ENCODE data around the gene SPTLC3.

The SPTLC3 gene

DNA sequence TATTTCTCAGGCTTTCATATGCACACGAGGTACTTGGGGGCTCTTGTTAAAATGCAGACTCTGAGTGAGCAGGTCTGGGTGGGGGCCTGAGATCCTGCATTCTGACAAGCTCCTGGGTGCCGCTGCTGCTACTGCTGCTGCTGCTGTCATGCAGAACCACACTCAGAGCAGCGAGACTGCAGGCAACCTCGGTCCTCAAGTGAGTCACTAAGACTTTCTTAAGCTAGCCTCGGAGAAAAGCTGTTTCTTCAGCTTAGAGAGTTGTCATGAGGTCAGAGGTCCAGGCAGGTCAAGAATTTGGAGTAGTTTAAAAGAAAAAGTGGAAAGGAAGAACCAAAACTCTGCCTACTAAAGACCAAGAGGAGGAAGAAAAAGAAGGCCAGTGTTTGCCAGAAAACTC, 92.9 kb downstream of the SPTLC3 start:
- no peak for DNase-seq

DNA sequence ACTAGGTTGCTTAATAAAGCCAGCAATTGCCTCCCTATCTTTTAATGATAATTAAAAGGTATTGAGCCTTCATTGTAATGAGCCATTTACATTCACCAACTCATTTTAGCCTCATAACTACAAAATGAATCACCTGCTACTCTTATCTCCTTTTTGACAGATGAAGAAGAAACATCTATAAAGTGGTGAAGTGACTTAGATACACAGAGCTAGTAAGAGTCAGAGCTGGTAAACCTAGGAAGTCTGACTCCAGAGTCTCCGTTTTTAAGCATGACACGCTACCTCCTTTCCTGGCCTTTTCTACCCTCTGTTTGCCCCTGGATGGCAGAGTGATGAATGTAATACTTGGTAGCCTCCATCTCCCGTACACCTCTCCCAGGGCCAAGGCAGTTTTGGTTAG, 93.5 kb downstream of the SPTLC3 start:
- no peak for DNase-seq

DNA sequence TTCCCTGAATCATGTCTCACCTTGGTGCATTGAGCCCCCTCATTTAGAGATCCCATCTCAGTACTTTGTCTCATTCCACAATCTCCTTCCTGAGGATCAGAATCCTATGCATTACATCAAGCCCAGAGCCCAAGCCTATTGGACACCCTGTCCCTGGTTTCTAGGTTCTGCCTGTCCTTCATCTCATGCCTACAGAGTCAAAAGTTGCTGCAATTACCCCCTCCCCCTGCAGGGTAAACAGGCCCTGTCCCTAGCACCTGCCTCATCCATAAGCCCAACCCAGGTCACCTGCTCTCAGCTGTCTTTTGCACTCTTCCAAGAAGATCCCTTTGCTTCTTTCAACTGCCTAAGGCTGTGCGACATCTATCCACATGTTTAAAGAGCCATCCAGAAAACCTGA, 93.9 kb downstream of the SPTLC3 start:
- no peak for DNase-seq

DNA sequence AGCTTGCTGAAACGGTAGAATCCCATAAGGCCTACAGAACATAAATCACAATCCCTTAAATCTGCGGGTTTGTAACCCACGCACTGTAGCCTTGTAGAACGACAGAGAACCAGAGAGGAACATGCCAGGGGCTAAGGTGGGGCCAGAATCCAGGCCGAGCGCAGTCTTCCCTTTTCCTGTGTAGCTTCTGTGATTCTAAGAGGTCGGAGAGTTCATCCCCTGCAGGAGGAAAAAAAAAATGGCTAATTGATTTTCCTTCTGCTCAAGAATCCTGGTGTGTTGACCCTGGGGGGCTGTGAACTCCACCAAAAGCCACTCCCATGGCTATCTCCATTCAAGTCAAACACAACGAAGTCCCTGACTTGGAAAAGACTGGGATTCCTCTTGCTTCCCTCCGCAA, 96.3 kb downstream of the SPTLC3 start:
- no peak for DNase-seq

DNA sequence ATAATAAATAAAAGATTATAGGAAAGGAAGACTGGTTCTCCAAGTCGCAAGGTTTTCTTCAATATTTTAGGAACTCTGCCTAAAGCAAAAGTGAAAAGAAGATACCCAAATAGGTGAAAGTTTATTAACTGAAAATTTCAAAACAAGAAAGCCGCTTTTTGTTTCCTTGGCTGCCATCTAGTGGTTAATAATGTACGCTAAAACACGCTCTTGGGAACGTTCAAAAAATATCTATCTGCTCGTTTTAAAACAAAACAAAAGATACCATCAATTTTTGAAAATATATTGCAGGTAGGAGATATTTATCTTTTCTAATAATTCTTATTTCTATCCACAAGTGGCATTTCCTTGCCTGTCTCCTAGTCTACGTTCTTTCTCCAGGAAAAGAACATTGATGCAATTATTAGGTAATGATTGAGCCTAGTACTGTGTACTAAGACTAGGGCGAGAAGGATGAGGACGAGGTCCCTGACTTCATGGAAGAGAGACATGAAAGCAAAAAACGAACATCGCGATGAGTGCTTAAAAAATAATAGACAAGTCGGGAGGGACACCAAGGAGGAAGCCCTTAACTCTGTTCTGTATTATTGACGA, 97.2 kb downstream of the SPTLC3 start:
- DNase-seq: no peak

DNA sequence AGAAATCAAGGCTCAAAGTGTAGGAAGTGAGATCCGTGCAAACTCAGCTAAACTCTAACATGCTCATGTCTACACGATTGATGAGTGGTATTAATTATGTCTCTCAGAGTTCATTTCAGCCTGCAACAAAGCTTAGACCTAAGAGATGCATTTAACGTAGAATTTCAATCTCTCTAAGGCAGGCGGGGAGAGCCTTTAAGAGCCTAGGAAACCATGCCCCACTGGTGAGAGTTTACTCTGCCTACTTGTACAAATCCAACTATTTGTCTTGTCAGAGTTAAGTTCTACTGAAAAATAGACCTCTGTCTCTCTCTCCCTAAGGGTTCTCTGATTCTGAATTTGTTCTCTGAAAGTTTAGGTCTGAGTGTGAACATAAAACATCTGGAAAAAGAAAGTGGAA, 100.9 kb downstream of the SPTLC3 start:
- DNase-seq: no peak

DNA sequence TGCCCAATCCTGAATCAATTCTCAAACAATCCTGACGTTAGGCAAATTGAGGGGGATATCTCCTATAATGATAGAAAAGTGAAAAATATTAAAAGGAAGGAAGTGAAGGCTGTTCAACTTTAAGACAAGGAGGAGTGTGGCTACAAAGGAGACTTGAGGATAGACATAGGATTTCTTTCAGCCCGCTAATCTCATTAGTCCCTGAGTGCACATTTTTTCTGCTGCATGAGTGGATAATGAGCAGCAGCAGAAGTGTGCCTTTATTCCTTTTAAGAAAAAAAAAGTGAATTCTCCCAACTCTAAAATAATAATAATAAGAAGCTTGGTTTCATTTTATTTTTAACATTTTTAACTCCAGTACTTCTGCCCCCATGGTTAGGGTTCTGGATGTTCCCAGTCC, 102.0 kb downstream of the SPTLC3 start:
- DNase-seq: no peak

DNA sequence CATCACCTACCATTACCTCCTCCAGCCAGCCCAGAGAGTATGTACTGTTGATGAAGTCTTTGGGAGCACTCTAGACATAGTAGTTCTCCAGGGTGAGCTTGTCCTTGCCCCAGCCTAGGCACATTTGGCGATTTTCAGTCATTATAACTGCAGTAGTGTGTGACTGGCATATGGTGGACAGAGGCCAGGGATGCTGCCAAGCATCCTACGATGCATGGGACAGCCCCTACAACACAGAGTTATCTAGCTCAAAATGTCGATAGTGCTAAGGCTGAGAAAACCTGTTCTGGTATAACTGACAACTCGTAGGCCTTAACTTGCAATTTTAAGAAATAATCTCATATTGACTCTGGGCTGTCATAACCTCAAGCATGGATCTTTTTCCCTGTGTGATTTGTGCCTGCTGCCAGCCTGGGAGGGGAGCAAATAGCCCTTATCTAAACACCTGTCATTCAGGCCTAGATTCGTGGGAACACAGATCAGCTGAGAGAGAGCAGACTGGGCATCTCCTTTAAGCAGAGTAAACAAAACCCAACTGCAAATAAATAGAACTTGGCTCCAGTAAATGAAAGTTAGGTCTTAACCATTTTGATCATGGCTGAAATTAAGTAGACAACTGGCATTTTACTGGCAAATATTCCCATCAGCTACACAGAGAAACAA, 102.6 kb downstream of the SPTLC3 start:
- no peak for DNase-seq

DNA sequence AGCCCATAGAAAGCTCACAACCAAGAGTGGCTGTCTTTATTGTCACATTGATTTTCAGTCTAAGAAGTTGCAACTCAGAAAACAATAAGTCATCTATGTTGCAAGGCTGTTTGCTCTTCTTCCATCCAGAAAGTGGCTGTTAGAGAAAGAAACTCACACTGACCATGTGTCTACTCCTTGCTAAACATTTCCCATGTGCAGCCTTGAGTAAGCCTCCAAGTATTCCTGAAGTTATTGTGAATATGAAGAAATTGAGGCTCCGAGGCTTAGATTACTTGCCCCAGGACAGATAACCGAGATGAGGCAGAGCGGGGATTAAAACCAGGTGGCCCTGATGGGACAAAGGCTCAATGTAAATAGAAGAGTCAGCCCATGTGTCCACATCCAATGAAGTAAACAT, 105.0 kb downstream of the SPTLC3 start:
- DNase-seq: no peak

DNA sequence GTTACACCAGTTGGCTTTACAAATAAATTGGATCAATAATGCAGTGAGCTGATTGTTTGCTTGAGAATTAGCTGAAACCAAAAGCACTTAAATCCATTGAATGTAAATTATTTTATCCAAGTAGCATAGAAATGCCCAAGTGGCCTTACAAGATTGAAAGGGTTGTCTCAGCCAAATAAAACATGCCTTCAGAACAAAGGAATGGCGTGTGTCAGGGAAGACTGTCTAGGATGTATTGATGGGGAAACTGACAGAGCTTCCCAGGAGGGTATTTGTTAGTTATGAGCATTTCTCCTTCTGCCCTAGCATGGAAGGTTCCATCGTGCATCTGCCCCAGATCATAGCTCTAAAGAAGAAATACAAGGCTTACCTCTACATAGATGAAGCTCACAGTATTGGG, 108.4 kb downstream of the SPTLC3 start:
- DNase-seq: no peak

DNA sequence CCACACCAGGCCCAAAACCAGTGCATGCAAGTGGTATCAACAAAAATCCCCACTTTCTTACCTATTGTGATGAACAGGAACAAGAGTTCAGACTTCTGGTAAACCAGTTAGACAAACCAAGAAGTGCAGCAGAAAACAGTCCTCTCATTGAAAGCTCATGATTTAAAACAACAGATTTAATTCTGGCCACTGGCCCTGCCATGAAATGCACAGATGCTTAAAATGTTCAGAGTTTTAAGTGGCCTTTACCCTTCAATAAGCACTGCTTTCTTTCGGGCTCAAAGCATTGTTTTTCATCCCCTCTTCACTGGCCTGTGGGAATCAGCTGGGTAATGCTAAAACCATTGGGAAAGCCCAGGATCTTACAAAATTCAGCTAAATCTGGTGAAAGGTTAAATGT, 109.9 kb downstream of the SPTLC3 start:
- DNase-seq: no peak

DNA sequence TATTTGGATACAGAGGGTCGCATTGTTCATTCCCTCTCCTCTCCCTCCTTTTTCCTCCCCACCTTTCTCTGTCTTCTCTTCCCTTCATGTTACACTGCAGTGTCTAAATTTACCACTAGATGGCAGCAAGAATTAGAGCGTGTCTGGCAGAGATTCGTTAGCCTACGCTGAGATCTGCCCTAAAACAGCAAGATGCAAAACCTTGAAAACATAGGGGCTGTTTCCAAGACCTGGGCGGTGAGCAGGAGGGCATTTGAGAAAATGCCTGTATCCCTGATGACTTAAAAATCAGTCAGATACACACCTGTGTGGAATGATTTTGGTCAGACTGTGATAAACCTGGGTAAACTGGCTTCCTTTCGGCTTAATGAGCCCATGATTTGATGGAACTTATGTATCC, 110.8 kb downstream of the SPTLC3 start:
- no peak for DNase-seq

DNA sequence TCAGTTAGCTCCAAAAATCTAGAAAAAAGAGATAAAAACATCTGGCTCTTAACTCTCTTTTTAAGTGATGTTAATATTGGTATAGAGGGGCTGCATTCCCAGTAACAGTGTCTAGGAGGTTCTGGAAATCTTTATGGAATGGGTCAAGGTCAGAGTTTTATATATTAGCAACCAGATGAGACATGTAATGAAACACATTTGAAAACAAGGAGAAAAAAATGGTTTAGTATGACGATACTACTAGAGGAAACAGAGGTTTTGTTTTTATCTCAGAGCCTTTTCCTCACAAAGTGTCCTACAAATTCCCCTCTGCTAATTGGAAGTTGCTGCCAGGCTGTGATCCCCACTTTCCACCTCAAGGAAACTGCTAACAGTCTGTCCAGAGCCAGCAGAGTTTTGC, 111.7 kb downstream of the SPTLC3 start:
- no peak for DNase-seq

DNA sequence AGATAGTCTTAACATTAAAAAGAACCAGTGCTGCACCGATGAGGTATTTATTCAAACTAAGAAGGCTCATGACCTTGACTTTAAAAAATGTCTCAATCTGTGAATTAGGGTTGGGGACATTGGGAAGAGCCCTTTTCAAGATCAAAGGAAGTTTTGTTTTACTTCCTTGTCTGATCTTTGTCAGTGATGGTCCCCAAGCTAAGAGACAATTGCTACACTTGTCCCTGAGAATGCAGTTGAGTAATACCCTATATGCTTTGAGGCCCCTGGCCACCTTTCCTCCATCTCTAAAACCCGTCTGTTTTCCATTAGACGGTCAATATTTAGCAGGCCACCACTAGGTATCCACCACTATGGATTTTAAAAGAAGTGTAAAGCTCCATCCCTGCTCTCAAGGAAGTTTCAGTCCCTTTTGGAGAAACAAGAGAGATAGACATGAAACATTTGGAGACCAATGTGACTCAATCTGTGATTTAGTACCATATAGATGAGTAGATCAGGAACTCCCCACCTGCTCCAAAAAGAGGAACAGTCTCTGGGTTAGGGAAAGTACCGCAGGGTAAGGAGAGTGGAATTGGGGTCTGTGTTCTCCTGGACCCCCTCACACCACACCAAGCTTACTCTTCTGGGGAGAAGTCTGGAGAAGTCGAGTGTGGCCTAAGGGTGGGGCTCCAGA, 113.2 kb downstream of the SPTLC3 start:
- DNase-seq: no peak

DNA sequence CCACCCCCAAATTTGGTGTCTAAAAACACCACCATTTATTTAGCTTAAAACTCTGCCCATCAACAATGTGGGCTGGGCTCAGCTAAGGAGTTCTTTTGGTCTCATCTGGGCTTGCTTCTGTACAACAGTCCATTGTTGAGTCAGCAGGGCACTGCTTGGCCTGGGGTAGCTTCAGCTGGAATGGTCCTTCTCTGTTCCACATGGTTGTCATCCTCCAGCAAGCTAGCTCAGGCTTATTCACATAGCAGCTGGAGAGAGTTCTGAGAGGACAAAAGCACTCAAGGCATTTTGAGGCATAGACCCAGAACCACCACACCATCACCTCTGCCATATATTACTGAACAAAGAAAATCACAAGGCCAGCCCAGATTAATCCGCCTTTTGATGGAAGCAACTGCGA, 116.7 kb downstream of the SPTLC3 start:
- DNase-seq: no peak

DNA sequence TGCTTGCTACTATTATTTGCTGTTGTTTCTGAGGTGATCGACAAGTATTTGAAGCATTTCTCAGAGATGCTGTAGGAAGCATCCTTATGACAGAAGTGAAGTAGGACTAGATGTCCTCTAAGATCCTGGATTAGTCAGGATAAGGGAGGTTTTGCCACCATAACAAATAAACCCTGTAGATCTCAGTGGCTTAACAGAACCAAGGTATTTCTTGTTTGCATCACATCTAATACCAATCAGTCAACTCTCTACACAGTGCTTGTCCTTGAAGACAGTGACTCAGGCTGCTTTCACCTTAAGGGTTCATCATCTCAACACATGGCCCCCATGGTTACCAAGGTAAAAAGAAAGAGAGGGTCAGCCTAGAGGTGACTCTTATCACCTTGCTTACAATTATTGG, 119.4 kb downstream of the SPTLC3 start:
- no peak for DNase-seq

DNA sequence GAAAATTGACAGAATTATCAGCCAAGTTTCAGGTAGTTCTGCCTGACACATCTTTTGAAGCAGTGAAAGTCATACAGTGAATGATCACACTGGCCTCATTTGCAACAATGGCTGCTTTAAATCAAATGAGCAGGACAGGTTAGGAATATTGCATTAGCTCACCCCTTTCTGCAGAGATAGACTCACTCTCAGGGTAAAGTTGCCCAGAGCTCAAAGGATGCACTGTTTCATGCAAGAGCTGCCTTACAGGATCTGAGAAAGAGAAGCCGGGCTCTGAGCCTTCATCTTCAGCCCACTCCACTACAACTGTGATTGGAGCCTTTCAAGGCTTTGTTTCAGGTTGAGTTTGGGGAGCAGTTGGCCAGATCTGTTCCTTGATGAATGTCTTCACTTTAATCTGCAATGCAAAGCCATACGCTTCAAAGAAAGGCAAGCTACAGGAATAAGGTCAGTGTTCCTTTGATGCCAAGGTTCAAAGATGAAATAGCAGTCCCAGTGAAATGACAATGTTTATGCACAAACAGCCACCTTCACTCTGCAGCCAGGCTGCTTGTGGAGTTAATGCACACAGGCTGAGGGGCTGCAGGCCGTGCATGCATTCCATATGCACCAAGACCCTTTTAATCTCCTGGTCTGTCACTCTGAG, 121.4 kb downstream of the SPTLC3 start:
- no peak for DNase-seq

DNA sequence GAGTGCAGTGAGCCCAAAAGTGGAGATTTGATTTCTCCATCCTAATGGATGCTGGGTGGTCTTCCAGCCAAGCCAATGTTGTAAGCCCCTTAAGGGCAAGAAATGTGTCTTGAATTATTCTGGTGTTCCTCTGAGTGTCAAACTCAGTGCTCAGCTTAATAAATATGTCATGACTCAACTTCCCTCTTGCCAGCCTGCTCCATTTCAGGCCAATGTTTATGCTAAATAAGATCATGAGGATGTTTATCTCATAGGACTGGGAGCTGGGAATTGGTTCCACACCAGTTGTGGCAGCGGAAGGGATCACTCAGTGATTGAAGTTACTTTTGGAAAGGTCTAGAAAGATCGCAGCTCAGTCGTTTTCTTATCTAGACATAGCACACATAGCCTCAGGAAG, 121.9 kb downstream of the SPTLC3 start:
- no peak for DNase-seq

DNA sequence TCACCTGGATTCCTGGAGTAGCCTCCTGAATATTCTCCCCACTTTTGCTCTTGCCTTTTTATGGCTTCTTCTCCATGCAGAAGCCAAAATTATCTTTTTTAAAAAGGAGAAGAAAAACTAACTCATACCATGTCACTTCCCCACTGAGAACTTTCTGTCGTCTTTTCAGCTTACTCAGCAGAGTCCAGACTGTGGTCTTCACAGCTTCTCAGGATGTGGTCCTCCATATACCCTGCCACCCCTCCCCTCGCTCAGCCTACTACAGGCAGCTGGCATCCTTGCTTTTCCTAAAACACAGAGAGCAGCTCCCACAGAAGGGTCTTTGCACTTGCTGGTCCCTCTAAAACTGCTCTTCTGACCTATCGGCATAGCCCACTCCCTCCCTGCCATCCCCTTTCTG, 122.9 kb downstream of the SPTLC3 start:
- no peak for DNase-seq

DNA sequence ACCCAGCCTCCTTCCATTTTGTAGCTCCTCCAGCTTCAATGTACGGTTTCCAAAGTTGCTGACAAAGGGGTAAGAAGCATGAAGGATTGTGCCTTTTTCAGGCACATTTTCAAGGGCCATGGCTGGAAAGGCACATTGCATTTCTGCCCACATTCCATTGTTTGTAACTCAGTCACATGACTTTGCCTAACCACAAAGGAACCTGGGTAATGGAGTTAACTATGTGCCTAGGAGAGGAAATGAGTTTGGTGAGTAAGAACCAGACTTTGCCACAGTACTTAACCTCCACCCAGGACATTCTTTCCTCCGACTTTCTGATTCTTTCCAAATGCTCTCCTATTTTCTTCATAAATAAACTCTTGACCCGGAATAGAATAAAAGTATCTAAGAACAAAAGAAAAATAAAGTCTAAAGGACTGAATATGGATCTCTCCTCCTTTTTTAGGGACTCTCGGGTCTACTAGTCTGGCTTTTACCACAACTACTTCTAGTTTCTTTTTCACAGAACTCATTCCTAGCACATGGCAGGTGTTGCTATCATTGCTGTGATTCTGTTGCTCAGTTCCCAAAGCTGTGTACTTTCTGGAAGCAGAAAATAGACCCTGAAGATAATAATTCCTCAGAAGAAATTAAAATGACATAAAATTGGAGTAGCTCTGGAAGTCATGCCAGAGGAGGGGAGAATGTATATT, 130.8 kb downstream of the SPTLC3 start:
- no peak for DNase-seq

DNA sequence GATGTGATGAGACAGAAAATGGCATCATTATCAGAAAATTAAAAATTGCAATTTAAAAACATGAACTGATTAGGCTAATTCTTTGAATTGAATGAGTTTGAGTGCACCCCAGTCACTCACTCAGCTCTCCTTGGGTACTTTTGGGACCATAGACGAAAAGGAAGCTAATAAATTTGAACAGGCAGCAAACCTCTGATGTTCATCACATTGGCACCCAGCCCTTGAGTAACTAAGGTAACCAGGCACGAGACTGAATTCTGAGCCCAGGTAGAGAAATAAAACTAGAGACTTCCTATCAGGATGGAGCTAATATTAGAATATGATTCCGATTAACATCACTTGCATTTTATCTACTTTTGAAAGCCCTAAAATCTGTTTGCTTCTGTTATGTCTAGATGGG, 131.4 kb downstream of the SPTLC3 start:
- DNase-seq: no peak

DNA sequence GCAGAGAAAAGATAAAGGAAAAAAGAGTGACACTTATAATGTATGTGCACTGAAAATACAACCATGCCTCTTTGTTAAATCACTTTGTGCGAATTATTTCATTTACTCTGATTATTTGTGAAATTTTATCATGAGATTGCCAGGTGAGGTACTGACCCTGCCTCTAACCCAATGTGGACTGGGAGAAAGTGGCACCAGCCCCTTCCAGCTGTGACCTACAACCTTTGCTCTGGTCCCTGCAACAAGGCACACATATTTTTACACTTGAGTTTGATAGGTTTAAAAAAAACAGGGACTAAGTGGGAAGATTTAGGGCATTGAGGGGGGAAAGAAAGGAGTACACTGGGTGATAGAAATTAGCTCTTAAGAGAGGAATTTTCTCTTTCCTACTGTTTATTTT, 132.0 kb downstream of the SPTLC3 start:
- DNase-seq: no peak

DNA sequence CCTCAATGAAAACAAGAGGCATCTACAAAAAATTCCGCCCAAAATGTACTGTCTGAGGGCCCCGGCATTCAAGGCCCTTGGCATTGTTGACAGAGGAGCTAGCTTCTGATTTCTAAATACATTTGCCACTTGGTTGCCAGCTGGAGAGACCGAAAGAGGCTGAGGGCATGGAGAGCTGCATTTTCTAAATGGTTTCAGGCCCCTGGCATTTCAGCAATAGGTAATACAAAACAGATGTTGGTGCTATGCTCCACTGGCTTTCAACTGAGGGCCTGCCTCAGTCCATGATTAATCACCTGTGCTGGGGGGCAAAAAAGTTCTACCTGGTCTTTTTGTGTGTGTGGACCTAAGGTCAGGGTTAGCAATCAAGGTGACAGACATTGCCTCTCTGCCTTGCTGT, 132.8 kb downstream of the SPTLC3 start:
- DNase-seq: no peak

DNA sequence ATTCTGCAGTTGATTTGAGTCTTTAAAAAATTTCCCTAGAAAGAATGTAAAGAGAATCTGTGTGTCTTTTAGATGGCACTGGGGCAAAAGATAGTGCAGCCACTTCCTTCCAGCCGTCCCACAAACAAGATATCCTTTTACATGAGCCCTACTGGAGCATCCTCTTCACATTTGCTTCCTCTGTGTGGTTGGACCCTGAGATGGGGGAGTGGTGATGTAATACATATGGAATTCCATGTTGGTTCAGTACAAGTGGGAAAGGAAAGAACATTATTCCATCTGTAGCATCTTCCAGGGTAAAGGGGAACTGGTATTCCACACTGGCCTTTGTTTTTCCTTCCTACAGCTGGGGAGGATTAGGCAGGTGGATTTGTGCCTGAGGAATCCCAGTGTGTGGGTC, 133.4 kb downstream of the SPTLC3 start:
- no peak for DNase-seq

Data from activated CD4-positive, CD25-positive, alpha-beta regulatory T cell (primary cell).